Vagina (tissue), 2 donors: ENCODE results near the gene SAA2.

Experiments used
- POLR2A ChIP-seq, 2 donors: fragments of 450-650 bp; IDR thresholded peaks; one replicate each; pipeline ENCODE4 v1.6.1; 2017; ENCODE audit warnings: antibody characterized with exemption in 2 of 2, mild to moderate bottlenecking in 2 of 2, moderate library complexity in 2 of 2
- POLR2AphosphoS5 ChIP-seq, 2 donors: sonication (generic); formaldehyde crosslinking; IDR thresholded peaks; one replicate each; pipeline ENCODE4 v1.9.0; 2017; ENCODE audit warnings: antibody characterized with exemption in 2 of 2, mild to moderate bottlenecking in 2 of 2, low read depth in 1 of 2; ENCODE audit not compliant: insufficient read depth in 1 of 2
- TF ChIP-seq, protein P1 (sequence below), 3 experiments: fragments of 450-650 bp in 2 of 3; fragments of 200-600 bp in 1 of 3; sonication (generic) in 1 of 3; IDR thresholded peaks; one replicate each; pipeline ENCODE4 v1.5.1; 2017 to 2019; ENCODE audit warnings: antibody characterized with exemption in 3 of 3, mild to moderate bottlenecking in 2 of 3, moderate library complexity in 2 of 3

DNA sequence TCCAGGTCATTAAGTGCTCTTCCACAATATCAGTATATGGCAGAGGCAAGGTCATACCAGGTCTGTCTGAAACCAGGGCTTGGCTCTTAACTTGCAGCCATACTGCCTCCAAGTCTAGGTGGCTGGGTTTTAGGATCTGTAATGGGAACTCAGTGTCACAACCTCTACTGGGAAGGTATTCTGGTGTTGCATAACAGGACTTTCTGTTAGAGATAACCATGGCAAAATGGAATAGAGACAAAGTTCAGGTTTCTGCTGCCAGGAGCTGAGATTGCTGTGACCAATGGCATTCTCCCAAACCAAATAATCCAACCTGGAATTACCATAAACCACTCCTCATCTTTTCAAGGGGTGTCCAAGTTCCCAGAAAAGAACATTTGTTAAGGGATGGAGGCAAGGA, 10.8 kb upstream of the SAA2 start:
- TF ChIP-seq, protein P1, sequence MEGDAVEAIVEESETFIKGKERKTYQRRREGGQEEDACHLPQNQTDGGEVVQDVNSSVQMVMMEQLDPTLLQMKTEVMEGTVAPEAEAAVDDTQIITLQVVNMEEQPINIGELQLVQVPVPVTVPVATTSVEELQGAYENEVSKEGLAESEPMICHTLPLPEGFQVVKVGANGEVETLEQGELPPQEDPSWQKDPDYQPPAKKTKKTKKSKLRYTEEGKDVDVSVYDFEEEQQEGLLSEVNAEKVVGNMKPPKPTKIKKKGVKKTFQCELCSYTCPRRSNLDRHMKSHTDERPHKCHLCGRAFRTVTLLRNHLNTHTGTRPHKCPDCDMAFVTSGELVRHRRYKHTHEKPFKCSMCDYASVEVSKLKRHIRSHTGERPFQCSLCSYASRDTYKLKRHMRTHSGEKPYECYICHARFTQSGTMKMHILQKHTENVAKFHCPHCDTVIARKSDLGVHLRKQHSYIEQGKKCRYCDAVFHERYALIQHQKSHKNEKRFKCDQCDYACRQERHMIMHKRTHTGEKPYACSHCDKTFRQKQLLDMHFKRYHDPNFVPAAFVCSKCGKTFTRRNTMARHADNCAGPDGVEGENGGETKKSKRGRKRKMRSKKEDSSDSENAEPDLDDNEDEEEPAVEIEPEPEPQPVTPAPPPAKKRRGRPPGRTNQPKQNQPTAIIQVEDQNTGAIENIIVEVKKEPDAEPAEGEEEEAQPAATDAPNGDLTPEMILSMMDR (IDR thresholded peaks at IDR 0.05): no peak
- TF ChIP-seq POLR2A (IDR thresholded peaks at IDR 0.05): no peak
- TF ChIP-seq POLR2AphosphoS5 (IDR thresholded peaks at IDR 0.05; ENCODE audit: insufficient read depth in 1 of 2, low read depth in 1 of 2): no peak
